ENCODE results near the gene NANP. TPM values are rescaled to one million over a fixed set of nuclear protein-coding genes. Genes with fewer than 3 reads are reported as not detected.

NANP gene
- total RNA-seq, 2 donors from 2014 or later: 4.1 to 5.1 TPM

- H3K27ac ChIP-seq: no peak overlapping the region
- no peaks in the 10 kb centered on the region for H3K36me3 ChIP-seq
- DNase-seq (ENCODE audit: low spot score): no peak
- no peaks in the 10 kb centered on the region for H3K9me3 ChIP-seq
- H3K4me3 ChIP-seq: no peak overlapping the region
- H3K4me1 ChIP-seq: no peaks in the 10 kb centered on the region
- TF ChIP-seq CTCF (IDR thresholded peaks at IDR 0.05): no peak
- no peaks in the 10 kb centered on the region for H3K27me3 ChIP-seq
Observed at GRCh38 chr20:25567286-25567685, 56.5 kb downstream of the NANP start.

GRCh38 chr20:25566821-25567220 lies 57.0 kb downstream of the NANP start:
- no peak for DNase-seq (ENCODE audit: low spot score)
- Histone ChIP-seq H3K27ac (no peak overlapping the region), H3K4me1 (no peaks in the 10 kb centered on the region), H3K36me3 (no peaks in the 10 kb centered on the region), H3K27me3 (no peaks in the 10 kb centered on the region), H3K4me3 (no peak overlapping the region), H3K9me3 (no peaks in the 10 kb centered on the region)
- TF ChIP-seq CTCF (IDR thresholded peaks at IDR 0.05): no peak

- Histone ChIP-seq H3K36me3 (no peaks in the 10 kb centered on the region), H3K27ac (no peak overlapping the region), H3K27me3 (no peaks in the 10 kb centered on the region), H3K4me3 (no peak overlapping the region), H3K4me1 (no peaks in the 10 kb centered on the region), H3K9me3 (no peaks in the 10 kb centered on the region)
- TF ChIP-seq CTCF (IDR thresholded peaks at IDR 0.05): no peak
- no peak for DNase-seq (ENCODE audit: low spot score)
Observed at GRCh38 chr20:25565578-25566157, 58.1 kb downstream of the NANP start.

GRCh38 chr20:25563876-25564275 lies 59.9 kb downstream of the NANP start:
- no peak for TF ChIP-seq CTCF (IDR thresholded peaks at IDR 0.05)
- Histone ChIP-seq H3K36me3 (no peaks in the 10 kb centered on the region), H3K4me3 (no peak overlapping the region), H3K9me3 (no peaks in the 10 kb centered on the region), H3K27ac (no peak overlapping the region), H3K27me3 (no peaks in the 10 kb centered on the region), H3K4me1 (no peaks in the 10 kb centered on the region)
- no peak for DNase-seq (ENCODE audit: low spot score)

- no peaks in the 10 kb centered on the region for H3K36me3 ChIP-seq
- no peak overlapping the region for H3K4me3 ChIP-seq
- TF ChIP-seq CTCF (IDR thresholded peaks at IDR 0.05): no peak
- no peaks in the 10 kb centered on the region for H3K4me1 ChIP-seq
- no peak for DNase-seq (ENCODE audit: low spot score)
- no peaks in the 10 kb centered on the region for H3K27me3 ChIP-seq
- H3K27ac ChIP-seq: no peak overlapping the region
- no peaks in the 10 kb centered on the region for H3K9me3 ChIP-seq
Observed at GRCh38 chr20:25563362-25563761, 60.5 kb downstream of the NANP start.

Other genes with a start within 250 kb of the NANP start
- gene ABHD12, start 233.2 kb downstream of the NANP start, total RNA-seq: 10 to 100 TPM; 20.7 to 40.6 TPM
- under 1 TPM; 0.33 to 0.35 TPM for gene GINS1, start 216.3 kb downstream of the NANP start, total RNA-seq
- gene NINL, start 38.5 kb downstream of the NANP start, total RNA-seq: 1 to 10 TPM; 3.7 to 4.8 TPM
- 1 to 10 TPM; 6.2 to 9.1 TPM for gene ZNF337, start 72.8 kb upstream of the NANP start, total RNA-seq